Uterus (tissue), 2 donors: ENCODE measurements around the gene OR9A2.

Experiments
- POLR2A ChIP-seq, 2 donors: fragments of 450-650 bp; IDR thresholded peaks; one replicate each; pipeline ENCODE4 v1.6.1; 2016; ENCODE audit warnings: antibody characterized with exemption in 2 of 2, mild to moderate bottlenecking in 1 of 2, moderate library complexity in 1 of 2
- TF ChIP-seq, protein P1 (sequence below), 4 experiments: fragments of 200-600 bp in 2 of 4; fragments of 450-650 bp in 2 of 4; sonication (generic) in 2 of 4; IDR thresholded peaks; one replicate each; pipeline ENCODE4 v1.5.1; 2016 to 2019; ENCODE audit warnings: antibody characterized with exemption in 4 of 4, mild to moderate bottlenecking in 2 of 4, moderate library complexity in 1 of 4

DNA sequence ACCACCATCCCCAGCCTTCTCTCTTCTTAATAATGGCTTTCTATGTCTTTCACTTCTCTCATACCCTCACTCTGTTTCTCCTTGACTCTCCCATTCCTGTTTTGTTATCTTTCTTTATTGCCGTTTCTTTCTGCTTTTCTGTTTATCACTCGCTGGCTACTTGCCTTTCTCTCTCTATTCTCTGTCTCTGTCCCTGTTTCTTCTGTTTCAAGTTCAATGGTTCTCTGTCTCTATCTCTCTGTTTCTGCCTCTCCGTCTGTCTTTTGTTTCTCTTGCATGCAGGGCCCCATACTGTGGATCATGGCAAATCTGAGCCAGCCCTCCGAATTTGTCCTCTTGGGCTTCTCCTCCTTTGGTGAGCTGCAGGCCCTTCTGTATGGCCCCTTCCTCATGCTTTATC lies 25.1 kb upstream of the OR9A2 start, which contains the start of gene OR6V1:
- TF ChIP-seq, protein P1, sequence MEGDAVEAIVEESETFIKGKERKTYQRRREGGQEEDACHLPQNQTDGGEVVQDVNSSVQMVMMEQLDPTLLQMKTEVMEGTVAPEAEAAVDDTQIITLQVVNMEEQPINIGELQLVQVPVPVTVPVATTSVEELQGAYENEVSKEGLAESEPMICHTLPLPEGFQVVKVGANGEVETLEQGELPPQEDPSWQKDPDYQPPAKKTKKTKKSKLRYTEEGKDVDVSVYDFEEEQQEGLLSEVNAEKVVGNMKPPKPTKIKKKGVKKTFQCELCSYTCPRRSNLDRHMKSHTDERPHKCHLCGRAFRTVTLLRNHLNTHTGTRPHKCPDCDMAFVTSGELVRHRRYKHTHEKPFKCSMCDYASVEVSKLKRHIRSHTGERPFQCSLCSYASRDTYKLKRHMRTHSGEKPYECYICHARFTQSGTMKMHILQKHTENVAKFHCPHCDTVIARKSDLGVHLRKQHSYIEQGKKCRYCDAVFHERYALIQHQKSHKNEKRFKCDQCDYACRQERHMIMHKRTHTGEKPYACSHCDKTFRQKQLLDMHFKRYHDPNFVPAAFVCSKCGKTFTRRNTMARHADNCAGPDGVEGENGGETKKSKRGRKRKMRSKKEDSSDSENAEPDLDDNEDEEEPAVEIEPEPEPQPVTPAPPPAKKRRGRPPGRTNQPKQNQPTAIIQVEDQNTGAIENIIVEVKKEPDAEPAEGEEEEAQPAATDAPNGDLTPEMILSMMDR (IDR thresholded peaks at IDR 0.05): no peak
- no peak for TF ChIP-seq POLR2A (IDR thresholded peaks at IDR 0.05)
